ENCODE results near the gene COL6A5. TPM values are rescaled to one million over a fixed set of nuclear protein-coding genes. Genes with fewer than 3 reads are reported as not detected.

Gene COL6A5
- total and polyA plus RNA-seq, 12 donors: 0.11 TPM; not detected in 10

DNA sequence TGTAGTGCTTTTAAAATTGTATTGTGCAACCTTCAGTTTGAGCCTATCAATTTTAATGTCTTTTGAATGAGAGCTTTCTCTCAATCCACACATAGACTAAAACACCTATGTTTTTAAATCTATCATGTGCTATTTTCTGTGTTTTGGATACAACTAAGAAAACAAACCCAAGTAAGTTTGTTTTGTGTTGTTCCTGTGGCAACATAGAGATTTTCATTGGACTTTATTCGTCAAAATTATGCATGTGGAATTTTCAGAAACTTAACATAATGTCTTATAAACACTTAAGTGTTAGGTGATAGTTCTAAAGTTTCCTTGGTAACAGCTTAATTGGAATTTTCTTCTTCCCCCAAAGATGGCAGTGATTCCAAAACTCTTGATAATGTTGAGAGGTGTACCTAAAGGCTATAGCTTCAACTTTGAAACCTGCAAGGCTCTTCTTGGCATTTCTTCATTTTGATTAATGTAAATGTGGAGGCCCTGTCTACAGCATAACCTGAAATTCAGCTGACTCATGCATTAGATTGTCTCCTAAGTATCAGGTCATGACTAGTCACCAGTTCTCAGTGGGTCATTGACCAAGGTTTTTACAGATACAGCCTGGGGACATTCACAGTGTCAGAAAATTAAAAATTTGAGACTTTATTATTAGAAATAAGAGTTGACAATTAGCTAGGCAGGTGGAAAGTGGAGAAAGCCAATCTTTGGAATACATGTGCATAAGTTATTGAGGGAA, 44.4 kb downstream of the COL6A5 start:
- Histone ChIP-seq H3K36me3 (replicated peaks in 1 of 2) (no peaks in the 10 kb centered on the region), H3K27ac (no peak overlapping the region), H3K4me1 (replicated peaks in 1 of 2) (no peaks in the 10 kb centered on the region), H3K4me3 (no peak overlapping the region), H3K27me3 (no peaks in the 10 kb centered on the region), H3K9me3 (replicated peaks in 1 of 3) (no peaks in the 10 kb centered on the region)
- DNase-seq: no peak
- intact Hi-C loops (cut with DNase I): no loop called here
- TF ChIP-seq, protein P1, sequence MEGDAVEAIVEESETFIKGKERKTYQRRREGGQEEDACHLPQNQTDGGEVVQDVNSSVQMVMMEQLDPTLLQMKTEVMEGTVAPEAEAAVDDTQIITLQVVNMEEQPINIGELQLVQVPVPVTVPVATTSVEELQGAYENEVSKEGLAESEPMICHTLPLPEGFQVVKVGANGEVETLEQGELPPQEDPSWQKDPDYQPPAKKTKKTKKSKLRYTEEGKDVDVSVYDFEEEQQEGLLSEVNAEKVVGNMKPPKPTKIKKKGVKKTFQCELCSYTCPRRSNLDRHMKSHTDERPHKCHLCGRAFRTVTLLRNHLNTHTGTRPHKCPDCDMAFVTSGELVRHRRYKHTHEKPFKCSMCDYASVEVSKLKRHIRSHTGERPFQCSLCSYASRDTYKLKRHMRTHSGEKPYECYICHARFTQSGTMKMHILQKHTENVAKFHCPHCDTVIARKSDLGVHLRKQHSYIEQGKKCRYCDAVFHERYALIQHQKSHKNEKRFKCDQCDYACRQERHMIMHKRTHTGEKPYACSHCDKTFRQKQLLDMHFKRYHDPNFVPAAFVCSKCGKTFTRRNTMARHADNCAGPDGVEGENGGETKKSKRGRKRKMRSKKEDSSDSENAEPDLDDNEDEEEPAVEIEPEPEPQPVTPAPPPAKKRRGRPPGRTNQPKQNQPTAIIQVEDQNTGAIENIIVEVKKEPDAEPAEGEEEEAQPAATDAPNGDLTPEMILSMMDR (IDR thresholded peaks at IDR 0.05): no peak
- no peak for TF ChIP-seq POLR2A (IDR thresholded peaks at IDR 0.05)
- WGBS, 4 donors: 54 to 77% (median 70%) methylated on average over 1 of the region's 1 CpG

DNA sequence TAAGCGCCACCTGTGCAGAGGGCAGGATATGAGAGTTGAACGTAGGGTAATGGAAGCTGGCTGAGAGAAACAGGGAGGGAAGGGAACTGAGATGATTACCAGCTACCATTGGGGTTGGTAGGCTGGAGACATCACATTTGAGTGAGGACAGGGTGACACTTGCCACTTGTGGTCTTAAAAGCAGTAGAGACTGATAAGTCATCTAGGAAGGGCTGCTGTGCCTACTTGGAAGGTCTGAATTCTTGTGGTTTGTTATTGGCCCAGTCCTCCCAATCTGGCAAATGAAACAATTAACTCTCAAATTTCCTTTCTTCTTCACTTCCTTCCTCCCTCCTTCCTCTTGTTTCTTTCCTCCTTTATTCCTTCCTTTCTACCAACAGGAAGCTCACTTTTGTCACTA, 46.8 kb downstream of the COL6A5 start:
- WGBS, 4 donors: 82 to 98% (median 92%) methylated on average over 2 of the region's 2 CpGs
- intact Hi-C loops (cut with DNase I): no loop called here

DNA sequence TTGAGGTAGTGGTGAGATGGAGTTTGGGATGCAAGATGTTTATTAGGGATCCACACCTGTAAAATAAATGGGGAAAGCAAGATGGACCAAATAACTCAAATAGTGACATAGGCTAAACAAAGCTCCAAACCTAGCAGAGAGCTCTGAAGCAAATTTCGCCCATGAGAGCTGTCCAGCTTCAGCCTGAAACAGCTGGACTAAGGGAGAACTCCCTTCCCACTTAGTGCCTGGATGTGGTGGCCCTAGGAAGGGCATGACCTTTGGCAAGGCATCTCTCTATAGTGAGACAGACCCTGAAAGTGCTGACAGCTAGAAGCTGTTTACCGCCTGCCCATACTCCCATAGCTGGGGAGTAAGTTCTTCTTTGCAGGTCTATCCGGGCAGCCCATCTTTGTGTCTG, 48.1 kb downstream of the COL6A5 start:
- H3K4me3 ChIP-seq: no peak overlapping the region
- no peak for DNase-seq
- TF ChIP-seq POLR2A (IDR thresholded peaks at IDR 0.05): no peak
- TF ChIP-seq, protein P1 (IDR thresholded peaks at IDR 0.05): no peak
- H3K27ac ChIP-seq: no peak overlapping the region
- 65 to 70% (median 68%) methylated on average over 2 to 3 of the region's 3 CpGs for WGBS, 4 donors
- no peaks in the 10 kb centered on the region for H3K9me3 ChIP-seq (replicated peaks in 1 of 3)
- no peaks in the 10 kb centered on the region for H3K36me3 ChIP-seq (replicated peaks in 1 of 2)
- intact Hi-C loops (cut with DNase I): no loop called here
- H3K4me1 ChIP-seq (replicated peaks in 1 of 2): no peaks in the 10 kb centered on the region
- no peaks in the 10 kb centered on the region for H3K27me3 ChIP-seq

More for the DNA sequence above, 46.8 kb downstream of the COL6A5 start:
- no peak overlapping the region for H3K27ac ChIP-seq
- H3K9me3 ChIP-seq (replicated peaks in 1 of 3): no peaks in the 10 kb centered on the region
- no peak overlapping the region for H3K4me3 ChIP-seq
- H3K4me1 ChIP-seq (replicated peaks in 1 of 2): no peaks in the 10 kb centered on the region
- no peak for TF ChIP-seq POLR2A (IDR thresholded peaks at IDR 0.05)
- TF ChIP-seq, protein P1 (IDR thresholded peaks at IDR 0.05): no peak
- no peaks in the 10 kb centered on the region for H3K36me3 ChIP-seq (replicated peaks in 1 of 2)
- H3K27me3 ChIP-seq: no peaks in the 10 kb centered on the region
- no peak for DNase-seq

DNA sequence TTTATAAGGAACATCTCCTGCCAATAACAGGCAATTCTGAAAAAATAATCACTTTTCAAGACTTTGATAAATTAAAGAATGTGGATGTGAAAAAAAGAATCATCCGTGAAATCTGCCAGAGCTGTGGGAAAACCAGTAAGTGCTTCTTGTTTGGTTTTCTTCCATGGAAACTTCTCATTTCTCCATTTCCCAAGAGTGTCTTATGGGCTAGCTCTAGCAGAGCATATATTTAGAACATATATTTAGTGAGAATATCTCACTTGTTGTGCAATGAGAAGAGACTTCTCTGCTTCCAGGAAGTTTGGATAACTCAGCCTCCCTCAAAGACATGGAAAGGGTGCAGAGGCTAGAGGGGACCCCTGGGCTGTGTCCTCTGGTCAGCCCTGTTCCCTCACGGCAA, 49.9 kb downstream of the COL6A5 start:
- no peak for DNase-seq
- no peak for TF ChIP-seq POLR2A (IDR thresholded peaks at IDR 0.05)
- TF ChIP-seq, protein P1 (IDR thresholded peaks at IDR 0.05): no peak
- no peaks in the 10 kb centered on the region for H3K27me3 ChIP-seq
- no peak overlapping the region for H3K27ac ChIP-seq
- H3K9me3 ChIP-seq (replicated peaks in 1 of 3): no peaks in the 10 kb centered on the region
- 64 to 81% (median 77%) methylated on average over 2 of the region's 2 CpGs for WGBS, 4 donors
- intact Hi-C loops (cut with DNase I): no loop called here
- no peaks in the 10 kb centered on the region for H3K36me3 ChIP-seq (replicated peaks in 1 of 2)
- H3K4me1 ChIP-seq (replicated peaks in 1 of 2): no peaks in the 10 kb centered on the region
- H3K4me3 ChIP-seq: no peak overlapping the region

Data from adrenal gland (tissue), 12 donors.